Smooth muscle cell (in vitro differentiated cells): ENCODE results near the gene TBCB. TPM values are rescaled to one million over a fixed set of nuclear protein-coding genes. Genes with fewer than 3 reads are reported as not detected.

Source experiments
- DNase-seq: peaks from one replicate; lab custom pipeline; 2025; ENCODE audit not compliant: unreplicated experiment; lab: John Stamatoyannopoulos, UW
- H2AFZ ChIP-seq: fragments of 200-600 bp; sonication (generic); 2 replicates; pipeline ENCODE4 v1.6.0; 2016; ENCODE audit warnings: antibody characterized with exemption, low read depth, mild to moderate bottlenecking
- H3F3A ChIP-seq: fragments of 200-600 bp; sonication (generic); 2 replicates; pipeline ENCODE4 v1.6.0; 2017; ENCODE audit warnings: antibody characterized with exemption, low read depth
- H3K27ac ChIP-seq: fragments of 200-600 bp; sonication (generic); 2 replicates; pipeline ENCODE4 v1.5.1; 2016; ENCODE audit warnings: low read depth, mild to moderate bottlenecking
- H3K27me3 ChIP-seq: fragments of 200-600 bp; sonication (generic); 2 replicates; pipeline ENCODE4 v1.6.1; 2016; ENCODE audit warnings: low read depth, mild to moderate bottlenecking
- H3K36me3 ChIP-seq: fragments of 200-600 bp; sonication (generic); 2 replicates; pipeline ENCODE4 v1.5.1; 2016; ENCODE audit warnings: low read depth
- H3K4me1 ChIP-seq: fragments of 200-600 bp; sonication (generic); 2 replicates; pipeline ENCODE4 v1.5.1; 2016; ENCODE audit warnings: low read depth
- H3K4me2 ChIP-seq: fragments of 200-600 bp; sonication (generic); 2 replicates; pipeline ENCODE4 v1.6.0; 2016; ENCODE audit warnings: mild to moderate bottlenecking
- H3K4me3 ChIP-seq: fragments of 200-600 bp; sonication (generic); 2 replicates; pipeline ENCODE4 v1.5.1; 2016; ENCODE audit warnings: mild to moderate bottlenecking
- H3K79me2 ChIP-seq: fragments of 200-600 bp; sonication (generic); 2 replicates; pipeline ENCODE4 v1.6.0; 2016; ENCODE audit warnings: low read depth, mild to moderate bottlenecking
- H3K9ac ChIP-seq: fragments of 200-600 bp; sonication (generic); 2 replicates; pipeline ENCODE4 v1.6.0; 2016; ENCODE audit warnings: low read depth
- H3K9me3 ChIP-seq: fragments of 200-600 bp; sonication (generic); replicated peaks from 2 replicates; pipeline ENCODE4 v1.5.1; 2016; ENCODE audit warnings: low read depth
- H4K20me1 ChIP-seq: fragments of 200-600 bp; sonication (generic); 2 replicates; pipeline ENCODE4 v1.6.0; 2016; ENCODE audit warnings: low read depth
- CTCF ChIP-seq: fragments of 200-600 bp; sonication (generic); IDR thresholded peaks from 2 replicates; pipeline ENCODE4 v1.5.1; 2017; ENCODE audit warnings: borderline replicate concordance, mild to moderate bottlenecking, antibody characterized with exemption; ENCODE audit not compliant: insufficient read depth, poor library complexity, severe bottlenecking
- WGBS: methylation state at CpG from one replicate; pipeline ENCODE4 v1.1.7; 2016; ENCODE audit warnings: low lambda C conversion rate; 5-methylcytosine and 5-hydroxymethylcytosine counted together
- polyA plus RNA-seq: library from polyadenylated mRNA; unstranded; fragments of >200 nt; fragmentation: Nextera tagmentation; extraction: Ambion mirVana; gene quantifications from 2 replicates; pipeline ENCODE4 v1.2.1, GENCODE V29; 2016
- total RNA-seq: library from RNA; depleted of rRNA; stranded (reverse); fragments of >200 nt; gene quantifications from 2 replicates; pipeline ENCODE4 v1.2.3, GENCODE V29; 2014

The TBCB gene
- total and polyA plus RNA-seq, 2 experiments from 2014 or later = 146 to 234 TPM

GRCh38 chr19:36081894-36082293, 33.4 kb upstream of the TBCB start:
- no peaks in the 10 kb centered on the region for H3K9me3 ChIP-seq
- no peak overlapping the region for H3K9ac ChIP-seq
- no peak overlapping the region for H3K4me3 ChIP-seq
- WGBS = 98% methylated on average over 7 of the region's 7 CpGs
- H4K20me1 ChIP-seq = no peaks in the 10 kb centered on the region
- no peak overlapping the region for H3K4me2 ChIP-seq
- no peaks in the 10 kb centered on the region for H3K4me1 ChIP-seq
- no peak for TF ChIP-seq CTCF
- H3K36me3 ChIP-seq = no peaks in the 10 kb centered on the region
- DNase-seq = no peak
- no peak overlapping the region for H2AFZ ChIP-seq
- no peaks in the 10 kb centered on the region for H3F3A ChIP-seq
- H3K79me2 ChIP-seq = no peaks in the 10 kb centered on the region
- H3K27me3 ChIP-seq = no peaks in the 10 kb centered on the region
- no peak overlapping the region for H3K27ac ChIP-seq

GRCh38 chr19:36082916-36083315, 32.4 kb upstream of the TBCB start:
- Histone ChIP-seq H4K20me1 (no peaks in the 10 kb centered on the region), H3K9me3 (no peaks in the 10 kb centered on the region), H3K36me3 (no peaks in the 10 kb centered on the region), H3K27ac (no peak overlapping the region), H2AFZ (no peak overlapping the region), H3K79me2 (no peaks in the 10 kb centered on the region), H3F3A (no peaks in the 10 kb centered on the region), H3K4me1 (no peaks in the 10 kb centered on the region), H3K4me2 (no peak overlapping the region), H3K27me3 (no peaks in the 10 kb centered on the region), H3K4me3 (no peak overlapping the region), H3K9ac (no peak overlapping the region)
- no peak for DNase-seq
- TF ChIP-seq CTCF = no peak
- 96% methylated on average over 12 of the region's 13 CpGs for WGBS

DNA sequence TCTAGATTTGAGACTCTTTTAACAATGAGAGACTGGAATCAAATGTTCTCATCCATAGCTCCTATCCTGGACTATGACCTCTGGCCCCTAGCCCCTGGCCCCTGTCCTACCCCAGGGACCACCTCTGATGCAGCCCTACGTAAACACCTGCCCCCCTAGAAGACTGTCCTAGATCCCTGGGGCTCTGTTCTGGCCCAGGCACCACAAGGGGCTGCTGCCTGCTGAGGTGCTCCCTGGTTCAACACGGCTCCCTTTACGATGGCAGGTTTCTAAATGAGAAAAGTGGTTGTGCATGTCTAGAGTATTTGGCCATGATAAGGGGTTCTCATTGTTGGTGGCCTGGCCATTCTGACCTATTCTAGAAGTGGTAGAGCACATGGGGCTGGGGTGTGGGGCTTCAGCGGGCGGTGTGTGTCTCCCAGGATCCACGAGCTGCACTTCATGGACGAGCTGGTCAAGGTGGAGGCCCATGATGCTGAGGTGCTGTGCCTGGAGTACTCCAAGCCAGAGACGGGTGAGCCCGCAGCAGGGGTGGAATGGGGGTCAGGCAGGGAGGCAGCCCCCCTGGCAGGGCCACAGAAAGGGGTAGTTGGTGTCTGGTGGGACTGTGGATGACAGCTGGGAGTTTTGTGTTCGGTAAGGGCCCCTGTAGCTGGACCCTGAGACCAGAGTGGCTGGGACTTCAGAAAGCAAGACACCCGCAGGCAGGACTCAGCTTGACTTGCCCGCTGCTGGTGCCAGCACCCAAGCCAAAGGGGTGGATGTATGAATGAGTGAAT, 30.8 kb upstream of the TBCB start:
- no peak overlapping the region for H3K9ac ChIP-seq
- no peak overlapping the region for H3K4me3 ChIP-seq
- H3K4me1 ChIP-seq = no peaks in the 10 kb centered on the region
- H3F3A ChIP-seq = no peaks in the 10 kb centered on the region
- no peaks in the 10 kb centered on the region for H3K27me3 ChIP-seq
- no peaks in the 10 kb centered on the region for H4K20me1 ChIP-seq
- H3K27ac ChIP-seq = no peak overlapping the region
- DNase-seq = no peak
- no peak overlapping the region for H3K4me2 ChIP-seq
- no peaks in the 10 kb centered on the region for H3K36me3 ChIP-seq
- no peaks in the 10 kb centered on the region for H3K9me3 ChIP-seq
- H3K79me2 ChIP-seq = no peaks in the 10 kb centered on the region
- H2AFZ ChIP-seq = no peak overlapping the region
- TF ChIP-seq CTCF = no peak
- WGBS = 97% methylated on average over 12 of the region's 12 CpGs

DNA sequence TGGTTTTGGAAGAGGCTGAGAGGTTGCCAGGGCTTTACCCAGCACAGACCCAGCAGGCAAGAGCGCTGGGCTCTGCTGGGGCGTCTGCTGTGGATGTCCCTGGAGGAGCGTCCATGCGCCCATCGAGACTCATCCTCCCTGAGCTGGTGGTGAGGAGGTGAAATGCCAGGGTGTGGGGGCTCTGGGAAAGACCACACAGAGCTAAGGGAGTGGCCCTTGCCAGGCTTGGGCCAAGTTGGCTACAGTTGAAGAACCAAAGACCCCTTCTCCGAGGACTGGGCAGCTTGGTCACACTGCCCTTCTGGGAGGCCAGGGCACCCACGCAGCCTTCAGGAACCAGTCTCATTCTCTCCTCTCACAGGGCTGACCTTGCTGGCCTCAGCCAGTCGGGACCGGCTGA, 28.9 kb upstream of the TBCB start:
- H3K79me2 ChIP-seq = no peaks in the 10 kb centered on the region
- no peak overlapping the region for H3K4me3 ChIP-seq
- H2AFZ ChIP-seq = no peak overlapping the region
- H3F3A ChIP-seq = no peaks in the 10 kb centered on the region
- H3K4me2 ChIP-seq = no peak overlapping the region
- no peaks in the 10 kb centered on the region for H3K36me3 ChIP-seq
- H3K9me3 ChIP-seq = no peaks in the 10 kb centered on the region
- H3K9ac ChIP-seq = no peak overlapping the region
- no peaks in the 10 kb centered on the region for H3K4me1 ChIP-seq
- H3K27ac ChIP-seq = no peak overlapping the region
- WGBS = 100% methylated on average over 9 of the region's 9 CpGs
- no peak for DNase-seq
- no peak for TF ChIP-seq CTCF
- no peaks in the 10 kb centered on the region for H3K27me3 ChIP-seq
- H4K20me1 ChIP-seq = no peaks in the 10 kb centered on the region
